Measurements from ENCODE around the gene ECSCR. TPM values are rescaled to one million over a fixed set of nuclear protein-coding genes. Genes with fewer than 3 reads are reported as not detected.
A peak's percentile ranks its signal among the peaks of the same experiment; 100 is the strongest.

The ECSCR gene
- total and polyA plus RNA-seq, 2 donors = 8.7 to 12.2 TPM

- 93% methylated on average over 11 of the region's 11 CpGs for WGBS
- peaks cover 0 to 3% of the 10 kb centered on the region in 2 donors for H3K36me3 ChIP-seq (ENCODE audit: control insufficient read depth in 2 of 2, insufficient read depth in 2 of 2, low read length in 1 of 2)
- H3K27ac ChIP-seq (ENCODE audit: low read depth in 1 of 2, low read length in 1 of 2) = no peak overlapping the region
- H3K27me3 ChIP-seq (ENCODE audit: control insufficient read depth in 2 of 2, insufficient read depth in 1 of 2, low read length in 1 of 2) = no peaks in the 10 kb centered on the region
- no peaks in the 10 kb centered on the region for H3K9me3 ChIP-seq (ENCODE audit: control insufficient read depth in 2 of 2, insufficient read depth in 1 of 2, low read length in 1 of 2)
- DNase-seq (ENCODE audit: low read depth in 6 of 9, low spot score in 9 of 9) = no peak
- H3K4me1 ChIP-seq (ENCODE audit: control insufficient read depth in 2 of 2, insufficient read depth in 2 of 2, low read length in 2 of 2) = peaks cover 13 to 34% of the 10 kb centered on the region in 2 donors
- H3K4me3 ChIP-seq (ENCODE audit: low read length in 2 of 2) = no peak overlapping the region
These were observed 7.8 kb downstream of the ECSCR start for GRCh38 chr5:139454568-139455290.

DNA sequence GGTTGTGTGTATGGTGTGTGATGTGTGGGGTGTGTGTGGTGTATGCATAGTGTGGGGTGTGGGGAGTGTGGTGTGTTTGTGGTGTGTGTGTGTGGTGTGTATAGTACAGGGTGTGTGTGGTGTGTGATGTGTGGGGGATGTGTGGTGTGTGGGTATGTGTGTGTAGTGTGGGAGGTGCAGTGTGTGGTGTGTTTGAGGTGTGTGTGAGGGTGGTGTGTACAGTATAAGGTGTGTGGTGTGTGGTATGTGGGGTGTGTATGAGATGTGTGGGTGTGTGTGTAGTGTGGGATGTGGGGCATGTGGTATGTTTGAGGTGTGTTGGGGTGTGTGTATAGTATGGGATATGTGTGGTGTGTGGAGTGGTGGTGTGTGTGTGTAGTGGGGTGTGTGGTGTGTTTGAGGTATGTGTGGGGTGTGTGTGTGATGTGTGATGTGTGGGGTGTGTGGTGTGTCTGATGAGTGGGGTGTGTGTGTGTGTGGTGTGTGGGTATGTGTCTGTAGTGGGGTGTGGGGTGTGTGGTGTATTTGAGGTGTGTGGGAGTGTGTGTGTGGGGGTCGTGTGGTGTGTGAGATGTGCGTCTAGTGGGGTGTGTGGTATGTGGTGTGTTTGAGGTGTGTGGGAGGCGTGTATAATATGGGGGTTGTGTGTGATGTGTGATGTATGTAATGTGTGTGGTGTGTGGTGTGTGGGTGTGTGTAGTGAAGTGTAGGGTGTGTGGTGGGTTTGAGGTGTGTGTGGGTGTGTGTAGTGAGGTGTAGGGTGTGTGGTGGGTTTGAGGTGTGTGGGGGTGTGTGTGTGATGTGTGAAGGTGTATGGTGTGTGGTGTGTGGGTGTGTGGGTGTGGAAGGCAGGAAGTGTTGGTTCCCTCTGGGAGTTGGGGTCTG lies 8.6 kb downstream of the ECSCR start:
- 63% methylated on average over 3 of the region's 3 CpGs for WGBS
- Histone ChIP-seq H3K4me1 (ENCODE audit: control insufficient read depth in 2 of 2, insufficient read depth in 2 of 2, low read length in 2 of 2) (peaks cover 9 to 26% of the 10 kb centered on the region in 2 donors), H3K36me3 (ENCODE audit: control insufficient read depth in 2 of 2, insufficient read depth in 2 of 2, low read length in 1 of 2) (peaks cover 0 to 3% of the 10 kb centered on the region in 2 donors), H3K9me3 (ENCODE audit: control insufficient read depth in 2 of 2, insufficient read depth in 1 of 2, low read length in 1 of 2) (no peaks in the 10 kb centered on the region), H3K4me3 (ENCODE audit: low read length in 2 of 2) (no peak overlapping the region), H3K27ac (ENCODE audit: low read depth in 1 of 2, low read length in 1 of 2) (no peak overlapping the region), H3K27me3 (ENCODE audit: control insufficient read depth in 2 of 2, insufficient read depth in 1 of 2, low read length in 1 of 2) (no peaks in the 10 kb centered on the region)
- no peak for DNase-seq (ENCODE audit: low read depth in 6 of 9, low spot score in 9 of 9)

GRCh38 chr5:139451878-139452660 lies 10.5 kb downstream of the ECSCR start:
- Histone ChIP-seq H3K9me3 (ENCODE audit: control insufficient read depth in 2 of 2, insufficient read depth in 1 of 2, low read length in 1 of 2) (no peaks in the 10 kb centered on the region), H3K4me1 (ENCODE audit: control insufficient read depth in 2 of 2, insufficient read depth in 2 of 2, low read length in 2 of 2) (peaks cover 0 to 11% of the 10 kb centered on the region in 2 donors), H3K36me3 (ENCODE audit: control insufficient read depth in 2 of 2, insufficient read depth in 2 of 2, low read length in 1 of 2) (peaks cover 0 to 3% of the 10 kb centered on the region in 2 donors), H3K4me3 (ENCODE audit: low read length in 2 of 2) (no peak overlapping the region), H3K27me3 (ENCODE audit: control insufficient read depth in 2 of 2, insufficient read depth in 1 of 2, low read length in 1 of 2) (no peaks in the 10 kb centered on the region), H3K27ac (ENCODE audit: low read depth in 1 of 2, low read length in 1 of 2) (no peak overlapping the region)
- DNase-seq (ENCODE audit: low read depth in 6 of 9, low spot score in 9 of 9) = no peak
- whole genome bisulfite sequencing = 79% methylated on average over 3 of the region's 3 CpGs

- H3K36me3 ChIP-seq (ENCODE audit: control insufficient read depth in 2 of 2, insufficient read depth in 2 of 2, low read length in 1 of 2) = peaks cover 0 to 3% of the 10 kb centered on the region in 2 donors
- H3K27me3 ChIP-seq (ENCODE audit: control insufficient read depth in 2 of 2, insufficient read depth in 1 of 2, low read length in 1 of 2) = no peaks in the 10 kb centered on the region
- H3K4me3 ChIP-seq (ENCODE audit: low read length in 2 of 2) = no peak overlapping the region
- DNase-seq (ENCODE audit: low read depth in 6 of 9, low spot score in 9 of 9) = no peak
- no peak overlapping the region for H3K27ac ChIP-seq (ENCODE audit: low read depth in 1 of 2, low read length in 1 of 2)
- WGBS = 89% methylated on average over 2 of the region's 2 CpGs
- peaks cover 0 to 8% of the 10 kb centered on the region in 2 donors for H3K4me1 ChIP-seq (ENCODE audit: control insufficient read depth in 2 of 2, insufficient read depth in 2 of 2, low read length in 2 of 2)
- no peaks in the 10 kb centered on the region for H3K9me3 ChIP-seq (ENCODE audit: control insufficient read depth in 2 of 2, insufficient read depth in 1 of 2, low read length in 1 of 2)
These were observed 11.4 kb downstream of the ECSCR start for GRCh38 chr5:139451176-139451575.

GRCh38 chr5:139446956-139447779 lies 15.4 kb downstream of the ECSCR start:
- Histone ChIP-seq H3K27ac (ENCODE audit: low read depth in 1 of 2, low read length in 1 of 2) (peak overlapping the region in 1 of 2 donors; percentile 20), H3K27me3 (ENCODE audit: control insufficient read depth in 2 of 2, insufficient read depth in 1 of 2, low read length in 1 of 2) (no peaks in the 10 kb centered on the region), H3K9me3 (ENCODE audit: control insufficient read depth in 2 of 2, insufficient read depth in 1 of 2, low read length in 1 of 2) (no peaks in the 10 kb centered on the region), H3K4me3 (ENCODE audit: low read length in 2 of 2) (no peak overlapping the region), H3K4me1 (ENCODE audit: control insufficient read depth in 2 of 2, insufficient read depth in 2 of 2, low read length in 2 of 2) (peaks cover 8 to 23% of the 10 kb centered on the region in 2 donors), H3K36me3 (ENCODE audit: control insufficient read depth in 2 of 2, insufficient read depth in 2 of 2, low read length in 1 of 2) (peaks cover 0 to 3% of the 10 kb centered on the region in 2 donors)
- no peak for DNase-seq (ENCODE audit: low read depth in 6 of 9, low spot score in 9 of 9)
- 97% methylated on average over 5 of the region's 5 CpGs for WGBS

DNA sequence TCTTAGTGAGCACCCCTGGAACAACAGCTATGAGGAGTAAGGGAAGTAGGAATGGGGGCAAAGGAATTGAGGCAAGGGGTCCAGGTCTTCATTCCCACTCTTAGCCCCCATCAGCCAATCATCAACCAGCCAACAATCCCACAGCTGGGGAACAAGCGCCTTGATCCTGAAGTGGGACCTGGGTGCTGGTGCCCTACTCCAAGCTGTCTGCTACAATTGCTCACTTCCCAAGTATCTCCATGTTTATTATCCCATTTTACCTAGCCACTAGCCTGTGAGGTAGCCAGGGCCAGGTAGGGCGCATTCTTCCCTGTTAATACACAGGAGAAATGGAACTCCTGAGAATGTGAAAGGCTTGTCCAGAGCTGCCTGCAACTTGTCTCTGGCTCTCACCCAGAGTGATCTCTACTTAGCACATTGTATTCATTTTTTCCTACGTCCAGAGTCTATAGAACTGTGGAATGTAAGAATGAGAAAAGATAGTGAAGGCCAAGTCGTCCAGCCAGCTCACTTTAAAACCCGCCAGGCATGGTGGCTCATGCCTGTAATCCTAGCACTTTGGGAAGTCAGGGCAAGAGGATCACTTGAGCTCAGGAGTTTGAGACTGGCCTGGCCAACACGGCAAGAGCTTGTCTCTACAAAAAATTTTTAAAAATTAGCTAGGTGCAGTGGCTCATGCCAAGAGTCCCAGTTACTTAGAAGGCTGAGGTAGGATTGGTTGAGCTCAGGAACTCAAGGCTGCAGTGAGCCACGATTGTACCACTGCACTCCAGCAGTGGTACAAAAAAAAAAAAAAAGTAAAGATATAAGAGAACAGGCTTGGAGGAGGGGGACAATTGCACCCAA lies 17.0 kb downstream of the ECSCR start:
- no peaks in the 10 kb centered on the region for H3K9me3 ChIP-seq (ENCODE audit: control insufficient read depth in 2 of 2, insufficient read depth in 1 of 2, low read length in 1 of 2)
- DNase-seq (ENCODE audit: low read depth in 6 of 9, low spot score in 9 of 9) = no peak
- H3K36me3 ChIP-seq (ENCODE audit: control insufficient read depth in 2 of 2, insufficient read depth in 2 of 2, low read length in 1 of 2) = no peaks in the 10 kb centered on the region
- H3K4me3 ChIP-seq (ENCODE audit: low read length in 2 of 2) = no peak overlapping the region
- 86% methylated on average over 7 of the region's 7 CpGs for WGBS
- peak overlapping the region in 1 of 2 donors; percentile 65 for H3K27ac ChIP-seq (ENCODE audit: low read depth in 1 of 2, low read length in 1 of 2)
- no peaks in the 10 kb centered on the region for H3K27me3 ChIP-seq (ENCODE audit: control insufficient read depth in 2 of 2, insufficient read depth in 1 of 2, low read length in 1 of 2)
- H3K4me1 ChIP-seq (ENCODE audit: control insufficient read depth in 2 of 2, insufficient read depth in 2 of 2, low read length in 2 of 2) = peaks cover 8 to 23% of the 10 kb centered on the region in 2 donors

DNA sequence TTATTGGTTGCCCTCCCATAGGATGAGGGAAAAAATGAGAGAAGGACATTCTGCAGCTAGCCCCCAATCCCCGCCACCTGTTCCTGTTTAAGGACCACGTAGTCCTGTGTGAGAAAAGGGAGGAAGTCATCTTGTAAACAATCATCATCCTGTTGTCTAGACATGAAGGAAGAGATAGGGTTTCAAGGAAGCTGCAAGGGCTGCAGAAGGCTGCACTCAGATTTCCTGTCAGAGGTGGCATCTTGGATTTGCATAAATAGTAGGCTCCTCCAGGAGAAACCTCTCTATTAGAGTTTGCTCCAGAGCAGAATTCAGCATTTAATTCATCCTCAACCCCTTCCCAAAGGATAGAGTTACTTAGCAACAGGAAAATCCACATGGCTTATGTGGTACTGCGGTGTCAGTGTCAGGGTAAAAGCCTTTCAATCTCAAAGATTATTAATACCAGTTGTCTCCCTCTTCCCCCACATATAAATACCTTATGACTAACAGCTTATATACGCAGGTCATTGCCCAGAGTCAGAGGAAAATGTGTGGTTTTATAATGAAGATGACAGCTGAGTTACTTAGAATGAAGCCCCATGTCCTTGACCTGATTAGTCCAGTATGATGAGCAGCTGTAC lies 18.6 kb downstream of the ECSCR start:
- H3K4me3 ChIP-seq (ENCODE audit: low read length in 2 of 2) = no peak overlapping the region
- peak in 2 of 9 donors; percentile 15 to 61 for DNase-seq (ENCODE audit: low read depth in 6 of 9, low spot score in 9 of 9)
- no peaks in the 10 kb centered on the region for H3K27me3 ChIP-seq (ENCODE audit: control insufficient read depth in 2 of 2, insufficient read depth in 1 of 2, low read length in 1 of 2)
- H3K4me1 ChIP-seq (ENCODE audit: control insufficient read depth in 2 of 2, insufficient read depth in 2 of 2, low read length in 2 of 2) = peaks cover 12 to 30% of the 10 kb centered on the region in 2 donors
- H3K9me3 ChIP-seq (ENCODE audit: control insufficient read depth in 2 of 2, insufficient read depth in 1 of 2, low read length in 1 of 2) = no peaks in the 10 kb centered on the region
- 59% methylated on average over 4 of the region's 4 CpGs for WGBS
- no peaks in the 10 kb centered on the region for H3K36me3 ChIP-seq (ENCODE audit: control insufficient read depth in 2 of 2, insufficient read depth in 2 of 2, low read length in 1 of 2)
- H3K27ac ChIP-seq (ENCODE audit: low read depth in 1 of 2, low read length in 1 of 2) = peak overlapping the region; percentile 31 to 55

Data from thymus (tissue), 11 donors.